OCI-LY7 (cell line): Measurements from ENCODE around the gene GPRC6A. TPM values are rescaled to one million over a fixed set of nuclear protein-coding genes. Genes with fewer than 3 reads are reported as not detected.

Source experiments
- Bru-seq: library from RNA; stranded (reverse); fragments of 400-500 nt; gene quantifications from one replicate; lab custom pipeline; 2021; lab: Mats Ljungman, UMichigan
- BruChase-seq, 2 experiments: library from RNA; stranded (reverse); fragments of 400-500 nt; gene quantifications; one replicate each; lab custom pipeline; 2021; lab: Mats Ljungman, UMichigan
- BruUV-seq: library from RNA; stranded (reverse); fragments of 400-500 nt; replicated peaks from 2 replicates; lab custom pipeline; 2021; lab: Mats Ljungman, UMichigan
- CTCF ChIA-PET: fragments of 300-600 bp; sonication (Branson Sonifier 250); formaldehyde crosslinking; loops from one replicate; lab custom pipeline; 2022; ENCODE audit warnings: antibody characterized with exemption; ENCODE audit not compliant: unreplicated experiment; lab: Charles Lee
- POLR2A ChIA-PET: fragments of 300-600 bp; sonication (Branson Sonifier 250); formaldehyde crosslinking; loops from one replicate; lab custom pipeline; 2022; ENCODE audit warnings: antibody characterized with exemption; lab: Charles Lee
- DNase-seq: peaks from one replicate; pipeline ENCODE4 v3.0.0-alpha.2; 2015; ENCODE audit warnings: low spot score
- H2AFZ ChIP-seq: fragments of 200-600 bp; sonication (generic), shearing (Covaris generic); 2 replicates; pipeline ENCODE4 v1.6.1; 2014; ENCODE audit warnings: mild to moderate bottlenecking, antibody characterized with exemption, low read length, moderate library complexity
- H3K27ac ChIP-seq: fragments of 200-600 bp; sonication (generic); 2 replicates; pipeline ENCODE4 v1.5.1; 2014; ENCODE audit warnings: mixed run types, low read depth, mild to moderate bottlenecking, moderate library complexity, low read length, inconsistent platforms; ENCODE audit not compliant: poor library complexity, severe bottlenecking
- H3K36me3 ChIP-seq: fragments of 200-600 bp; sonication (generic); 2 replicates; pipeline ENCODE4 v1.6.1; 2014; ENCODE audit warnings: mild to moderate bottlenecking, antibody characterized with exemption, low read length, moderate library complexity, mixed read lengths; ENCODE audit not compliant: insufficient read depth
- H3K4me1 ChIP-seq: fragments of 200-600 bp; sonication (generic); 2 replicates; pipeline ENCODE4 v1.5.1; 2014; ENCODE audit warnings: mild to moderate bottlenecking, low read length; ENCODE audit not compliant: insufficient read depth, poor library complexity, severe bottlenecking
- H3K4me2 ChIP-seq: fragments of 200-600 bp; sonication (generic); 2 replicates; pipeline ENCODE4 v1.6.1; 2014; ENCODE audit warnings: mild to moderate bottlenecking, low read length
- H3K4me3 ChIP-seq: fragments of 200-600 bp; sonication (generic); 2 replicates; pipeline ENCODE4 v1.5.1; 2014; ENCODE audit warnings: mild to moderate bottlenecking, low read depth, low read length; ENCODE audit not compliant: poor library complexity, severe bottlenecking
- H3K79me2 ChIP-seq: fragments of 200-600 bp; sonication (generic); 2 replicates; pipeline ENCODE4 v1.6.1; 2016; ENCODE audit warnings: low read depth, mild to moderate bottlenecking, low read length, moderate library complexity, mixed read lengths; ENCODE audit not compliant: insufficient read depth
- H3K9me2 ChIP-seq: fragments of 200-600 bp; sonication (generic); 2 replicates; pipeline ENCODE4 v1.6.1; 2016; ENCODE audit warnings: mild to moderate bottlenecking, low read length, mixed read lengths; ENCODE audit not compliant: insufficient read depth
- H3K9me3 ChIP-seq: fragments of 200-600 bp; sonication (generic); 2 replicates; pipeline ENCODE4 v1.6.1; 2014; ENCODE audit warnings: mild to moderate bottlenecking, mixed run types, low read length, mixed read lengths
- H4K20me1 ChIP-seq: fragments of 200-600 bp; sonication (generic); 2 replicates; pipeline ENCODE4 v1.6.1; 2014; ENCODE audit warnings: mild to moderate bottlenecking, antibody characterized with exemption, low read length, moderate library complexity, mixed read lengths; ENCODE audit not compliant: insufficient read depth
- EZH2phosphoT487 ChIP-seq: fragments of 200-600 bp; sonication (generic); IDR thresholded peaks from 2 replicates; pipeline ENCODE4 v1.6.1; 2018; ENCODE audit warnings: low read depth, borderline replicate concordance, mild to moderate bottlenecking, mixed run types, antibody characterized with exemption, low read length, moderate library complexity, mixed read lengths
- intact Hi-C: fragments of 100-400 bp; cut with micrococcal nuclease; formaldehyde crosslinking; loops from one replicate; pipeline ENCODE4 v1.10.0; 2022; ENCODE audit not compliant: unreplicated experiment
- long read RNA-seq: library from polyadenylated mRNA; stranded (forward); transcript quantifications from one replicate; pipeline ENCODE4 v2.0.0, GENCODE V29; 2022
- total RNA-seq, 2 experiments: library from RNA; depleted of rRNA in 1 of 2; stranded (reverse); fragments of >200 nt in 1 of 2; shearing (Covaris generic) in 1 of 2; gene quantifications; 2 replicates each; pipeline ENCODE4 v1.2.3, GENCODE V29; 2014 to 2022
- TF ChIP-seq, protein P1 (sequence below): fragments of 200-600 bp; sonication (generic); conservative IDR thresholded peaks from 2 replicates; pipeline ENCODE4 v1.5.1; 2014; ENCODE audit warnings: mild to moderate bottlenecking, antibody characterized with exemption, low read length, moderate library complexity, mixed read lengths

The GPRC6A gene, protein sequence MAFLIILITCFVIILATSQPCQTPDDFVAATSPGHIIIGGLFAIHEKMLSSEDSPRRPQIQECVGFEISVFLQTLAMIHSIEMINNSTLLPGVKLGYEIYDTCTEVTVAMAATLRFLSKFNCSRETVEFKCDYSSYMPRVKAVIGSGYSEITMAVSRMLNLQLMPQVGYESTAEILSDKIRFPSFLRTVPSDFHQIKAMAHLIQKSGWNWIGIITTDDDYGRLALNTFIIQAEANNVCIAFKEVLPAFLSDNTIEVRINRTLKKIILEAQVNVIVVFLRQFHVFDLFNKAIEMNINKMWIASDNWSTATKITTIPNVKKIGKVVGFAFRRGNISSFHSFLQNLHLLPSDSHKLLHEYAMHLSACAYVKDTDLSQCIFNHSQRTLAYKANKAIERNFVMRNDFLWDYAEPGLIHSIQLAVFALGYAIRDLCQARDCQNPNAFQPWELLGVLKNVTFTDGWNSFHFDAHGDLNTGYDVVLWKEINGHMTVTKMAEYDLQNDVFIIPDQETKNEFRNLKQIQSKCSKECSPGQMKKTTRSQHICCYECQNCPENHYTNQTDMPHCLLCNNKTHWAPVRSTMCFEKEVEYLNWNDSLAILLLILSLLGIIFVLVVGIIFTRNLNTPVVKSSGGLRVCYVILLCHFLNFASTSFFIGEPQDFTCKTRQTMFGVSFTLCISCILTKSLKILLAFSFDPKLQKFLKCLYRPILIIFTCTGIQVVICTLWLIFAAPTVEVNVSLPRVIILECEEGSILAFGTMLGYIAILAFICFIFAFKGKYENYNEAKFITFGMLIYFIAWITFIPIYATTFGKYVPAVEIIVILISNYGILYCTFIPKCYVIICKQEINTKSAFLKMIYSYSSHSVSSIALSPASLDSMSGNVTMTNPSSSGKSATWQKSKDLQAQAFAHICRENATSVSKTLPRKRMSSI
- total RNA-seq (2014; rRNA removed; shearing (Covaris generic)) (not detected in 2 replicates), total RNA-seq (2022) (not detected in 2 replicates), Bru-seq, nascent RNA (percentile 2 among the genes with signal in this experiment), BruChase-seq, experiment 1, labeled RNA remaining after a 6-hour chase (not detected), BruChase-seq, experiment 2, labeled RNA remaining after a 2-hour chase (percentile 4 among the genes with signal in this experiment)
- long read RNA-seq: 0 reads

DNA sequence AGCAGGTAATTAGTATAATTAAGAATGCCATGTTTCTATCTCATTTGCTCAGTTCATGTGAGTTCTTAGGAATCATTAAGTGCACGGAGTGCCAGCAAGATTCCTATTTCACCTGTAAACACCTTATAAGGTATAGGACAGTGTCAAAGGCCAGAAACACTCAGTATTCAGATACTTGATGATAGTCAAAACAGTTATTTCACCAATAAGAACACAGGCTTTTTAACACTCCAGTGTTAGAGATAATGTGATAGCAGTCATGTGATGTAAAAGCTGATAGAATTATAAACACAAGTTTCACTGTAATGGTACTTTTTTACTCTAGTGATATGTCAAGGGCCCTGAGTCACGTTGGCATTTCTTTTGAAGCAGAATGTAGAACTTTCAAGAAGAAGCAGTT is at the start of gene GPRC6A:
GPRC6A (minus strand) TSS at position 101 of the 400 bp plus-strand sequence; CDS start at position 31, 70 bp downstream.
- BruUV-seq: no TSS peak
- intact Hi-C loops: no loop called here
- H3K79me2 ChIP-seq: no peaks in the 10 kb centered on the region
- no peak within 1 kb of the TSS for H3K4me2 ChIP-seq
- no peak for DNase-seq
- ChIA-PET CTCF (no interaction called here), POLR2A (interaction anchor here (0.8 kb wide), 1 partner anchor 346 kb away, joined by 3 read pairs; no protein-coding TSS in a partner anchor)
- H2AFZ ChIP-seq: no peak within 1 kb of the TSS
- no peaks in the 10 kb centered on the region for H3K4me1 ChIP-seq
- H3K4me3 ChIP-seq: no peak within 1 kb of the TSS
- no peak for TF ChIP-seq EZH2phosphoT487
- TF ChIP-seq, protein P1, sequence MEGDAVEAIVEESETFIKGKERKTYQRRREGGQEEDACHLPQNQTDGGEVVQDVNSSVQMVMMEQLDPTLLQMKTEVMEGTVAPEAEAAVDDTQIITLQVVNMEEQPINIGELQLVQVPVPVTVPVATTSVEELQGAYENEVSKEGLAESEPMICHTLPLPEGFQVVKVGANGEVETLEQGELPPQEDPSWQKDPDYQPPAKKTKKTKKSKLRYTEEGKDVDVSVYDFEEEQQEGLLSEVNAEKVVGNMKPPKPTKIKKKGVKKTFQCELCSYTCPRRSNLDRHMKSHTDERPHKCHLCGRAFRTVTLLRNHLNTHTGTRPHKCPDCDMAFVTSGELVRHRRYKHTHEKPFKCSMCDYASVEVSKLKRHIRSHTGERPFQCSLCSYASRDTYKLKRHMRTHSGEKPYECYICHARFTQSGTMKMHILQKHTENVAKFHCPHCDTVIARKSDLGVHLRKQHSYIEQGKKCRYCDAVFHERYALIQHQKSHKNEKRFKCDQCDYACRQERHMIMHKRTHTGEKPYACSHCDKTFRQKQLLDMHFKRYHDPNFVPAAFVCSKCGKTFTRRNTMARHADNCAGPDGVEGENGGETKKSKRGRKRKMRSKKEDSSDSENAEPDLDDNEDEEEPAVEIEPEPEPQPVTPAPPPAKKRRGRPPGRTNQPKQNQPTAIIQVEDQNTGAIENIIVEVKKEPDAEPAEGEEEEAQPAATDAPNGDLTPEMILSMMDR: no peak
- H3K27ac ChIP-seq: no peak within 1 kb of the TSS
- H3K36me3 ChIP-seq: no peaks in the 10 kb centered on the region
- H4K20me1 ChIP-seq: no peaks in the 10 kb centered on the region
- H3K9me2 ChIP-seq: no peaks in the 10 kb centered on the region
- H3K9me3 ChIP-seq: no peaks in the 10 kb centered on the region

DNA sequence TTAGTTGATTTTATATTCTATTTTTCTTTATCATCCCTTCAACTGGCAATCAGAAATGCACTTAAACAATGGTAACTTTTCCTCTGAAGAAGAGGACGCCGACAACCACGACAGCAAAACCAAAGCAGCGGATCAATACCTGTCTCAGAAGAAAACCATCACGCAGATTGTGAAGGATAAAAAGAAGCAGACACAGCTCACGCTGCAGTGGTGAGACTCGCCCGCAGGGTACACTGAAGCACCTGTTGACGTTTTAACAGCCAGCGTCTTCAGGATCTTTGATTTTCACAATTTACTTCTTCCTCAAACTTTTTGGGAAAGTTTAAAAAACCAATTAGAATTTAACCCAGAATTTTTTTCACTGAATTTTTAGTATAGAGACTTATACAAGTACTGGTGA is 48.9 kb upstream of the GPRC6A start:
- H3K4me3 ChIP-seq: no peak overlapping the region
- TF ChIP-seq EZH2phosphoT487: no peak
- TF ChIP-seq, protein P1: no peak
- H4K20me1 ChIP-seq: no peaks in the 10 kb centered on the region
- no peak for DNase-seq
- ChIA-PET CTCF (interaction anchor here (0.5 kb wide), 1 partner anchor 86 kb away, joined by 3 read pairs; no protein-coding TSS in a partner anchor), POLR2A (no interaction called here)
- no peaks in the 10 kb centered on the region for H3K36me3 ChIP-seq
- BruUV-seq: no TSS peak
- H2AFZ ChIP-seq: no peak overlapping the region
- intact Hi-C loops: no loop called here
- H3K79me2 ChIP-seq: no peaks in the 10 kb centered on the region
- no peak overlapping the region for H3K27ac ChIP-seq
- H3K4me2 ChIP-seq: no peak overlapping the region
- H3K4me1 ChIP-seq: no peaks in the 10 kb centered on the region
- no peaks in the 10 kb centered on the region for H3K9me2 ChIP-seq
- H3K9me3 ChIP-seq: no peaks in the 10 kb centered on the region
